Measurements from ENCODE around the gene IFT57. TPM values are rescaled to one million over a fixed set of nuclear protein-coding genes. Genes with fewer than 3 reads are reported as not detected.

IFT57 gene
- total RNA-seq, 1 donor from 2014 or later: 23.1 TPM

Other genes starting within 250 kb of the IFT57 start
- 51.4 TPM for gene CD47, start 131.4 kb downstream of the IFT57 start, total RNA-seq
- not detected for gene HHLA2, start 74.1 kb upstream of the IFT57 start, total RNA-seq

Measured in cardiac septum (tissue), 1 donor.